ENCODE results near the gene TXNDC11.
"Not testable (repeated sequence)": the region's sequence is repeated elsewhere in the genome, so short reads cannot be mapped to it uniquely, and the experiment has no call there.

Gene TXNDC11

GRCh38 chr16:11742536-11743307 lies at the start of gene TXNDC11:
Gene TXNDC11, minus strand, starts transcription at chr16:11742857. Its CDS starts 127 bp downstream, at chr16:11742730.
- peak; percentile 100 for DNase-seq (ENCODE audit: low read depth)

- no peak for DNase-seq (ENCODE audit: low read depth)
Observed at GRCh38 chr16:11791144-11791828, 48.6 kb upstream of the TXNDC11 start.

GRCh38 chr16:11788914-11789313 lies 46.3 kb upstream of the TXNDC11 start:
- DNase-seq (ENCODE audit: low read depth) = no peak

- DNase-seq (ENCODE audit: low read depth) = not testable (repeated sequence)
Observed at GRCh38 chr16:11784980-11785599, 42.4 kb upstream of the TXNDC11 start.

GRCh38 chr16:11784381-11784780 lies 41.7 kb upstream of the TXNDC11 start:
- not testable (repeated sequence) for DNase-seq (ENCODE audit: low read depth)

GRCh38 chr16:11784038-11784369 lies 41.3 kb upstream of the TXNDC11 start:
- no peak for DNase-seq (ENCODE audit: low read depth)

- DNase-seq (ENCODE audit: low read depth) = no peak
Observed at GRCh38 chr16:11783319-11784037, 40.8 kb upstream of the TXNDC11 start.

- DNase-seq (ENCODE audit: low read depth) = no peak
Observed at GRCh38 chr16:11781773-11782172, 39.1 kb upstream of the TXNDC11 start.

- DNase-seq (ENCODE audit: low read depth) = no peak
Observed at GRCh38 chr16:11780991-11781680, 38.5 kb upstream of the TXNDC11 start.

- DNase-seq (ENCODE audit: low read depth) = no peak
Observed at GRCh38 chr16:11779074-11779473, 36.4 kb upstream of the TXNDC11 start.

- DNase-seq (ENCODE audit: low read depth) = no peak
Observed at GRCh38 chr16:11774065-11774626, 31.5 kb upstream of the TXNDC11 start.

- DNase-seq (ENCODE audit: low read depth) = no peak
Observed at GRCh38 chr16:11768849-11769248, 26.2 kb upstream of the TXNDC11 start.

- DNase-seq (ENCODE audit: low read depth) = no peak
Observed at GRCh38 chr16:11762431-11762830, 19.8 kb upstream of the TXNDC11 start.

- DNase-seq (ENCODE audit: low read depth) = no peak
Observed at GRCh38 chr16:11759997-11760396, 17.3 kb upstream of the TXNDC11 start.

GRCh38 chr16:11759163-11759834 lies 16.6 kb upstream of the TXNDC11 start:
- no peak for DNase-seq (ENCODE audit: low read depth)

GRCh38 chr16:11757671-11758545 lies 15.3 kb upstream of the TXNDC11 start:
- no peak for DNase-seq (ENCODE audit: low read depth)

GRCh38 chr16:11756248-11756647 lies 13.6 kb upstream of the TXNDC11 start:
- DNase-seq (ENCODE audit: low read depth) = no peak

- no peak for DNase-seq (ENCODE audit: low read depth)
Observed at GRCh38 chr16:11755022-11755760, 12.5 kb upstream of the TXNDC11 start.

GRCh38 chr16:11752856-11753255 lies 10.2 kb upstream of the TXNDC11 start:
- no peak for DNase-seq (ENCODE audit: low read depth)
